ENCODE results near the gene CMPK1. TPM values are rescaled to one million over a fixed set of nuclear protein-coding genes. Genes with fewer than 3 reads are reported as not detected.

Gene CMPK1
- total and polyA plus RNA-seq, 2 of the 8 experiments (the other 6 are each of a cell fraction or from before 2014, with no cell fraction given): 6.0 to 36.9 TPM

DNA sequence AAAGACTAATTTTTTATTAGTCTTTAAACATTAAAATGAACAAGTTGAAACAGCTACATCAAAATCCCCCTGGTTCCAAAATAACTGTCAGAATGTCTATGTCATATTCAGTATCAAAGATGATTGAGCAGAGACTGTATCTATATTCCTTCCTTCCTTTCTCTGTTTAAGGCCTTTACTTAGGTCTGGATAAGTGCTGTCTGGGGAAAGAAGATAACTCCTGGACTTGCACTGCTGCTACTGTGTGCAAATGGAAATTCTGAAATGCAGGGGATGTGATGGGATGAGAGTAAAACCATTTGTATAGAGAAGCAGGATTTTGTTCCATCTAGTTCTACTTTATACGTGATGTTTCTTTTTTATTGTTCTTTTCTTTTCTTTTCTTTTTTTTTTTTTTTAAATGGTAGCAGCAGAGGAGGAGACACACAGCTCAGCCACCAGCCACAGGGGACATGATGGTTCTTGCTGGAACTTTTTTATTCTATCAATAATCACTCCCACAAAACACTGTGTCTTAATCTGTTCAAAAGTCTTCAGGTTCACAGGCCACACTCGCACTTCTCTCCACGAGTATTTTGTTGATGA, 48.9 kb downstream of the CMPK1 start:
- Histone ChIP-seq H3K79me1 (ENCODE audit: low read depth, low read length) (no peaks in the 10 kb centered on the region), H2BK5ac (ENCODE audit: low read depth, low read length) (no peak overlapping the region), H4K5ac (ENCODE audit: insufficient read length, low read depth, low read length) (no peak overlapping the region), H3K4me1 (replicated peaks in 1 of 4; ENCODE audit: control insufficient read depth in 3 of 4, insufficient read depth in 4 of 4, low read length in 3 of 4) (peaks cover 0 to 3% (median under 1%) of the 10 kb centered on the region in 4 experiments; a peak in 1 of 7 replicates), H3K9me3 (ENCODE audit: insufficient read depth in 2 of 2, low read depth in 1 of 2, low read length in 1 of 2) (no peaks in the 10 kb centered on the region), H4K8ac (ENCODE audit: extremely low read depth, insufficient read depth, low read length) (no peak overlapping the region), H2AFZ (ENCODE audit: low read length) (no peak overlapping the region), H3K36me3 (ENCODE audit: control insufficient read depth in 2 of 4, insufficient read depth in 4 of 4, low read length in 3 of 4) (no peaks in the 10 kb centered on the region), H3K18ac (ENCODE audit: extremely low read depth, low read length) (no peak overlapping the region), H4K20me1 (replicated peaks in 1 of 2; ENCODE audit: control insufficient read depth in 1 of 2, insufficient read depth in 2 of 2, low read length in 2 of 2) (no peaks in the 10 kb centered on the region), H2BK15ac (ENCODE audit: low read length) (no peak overlapping the region), H3K27me3 (replicated peaks in 1 of 4; ENCODE audit: control insufficient read depth in 3 of 4, extremely low read depth in 1 of 4, insufficient read depth in 3 of 4, low read length in 3 of 4) (no peaks in the 10 kb centered on the region), H2BK12ac (ENCODE audit: low read depth, low read length) (no peak overlapping the region), H3K23me2 (ENCODE audit: low read depth, low read length) (no peaks in the 10 kb centered on the region), H2AK5ac (ENCODE audit: low read depth, low read length) (no peak overlapping the region), H3K4me2 (ENCODE audit: insufficient read depth in 1 of 2, low read depth in 2 of 2, low read length in 2 of 2) (no peak overlapping the region), H4K91ac (replicated peaks; ENCODE audit: insufficient read length, low read length) (no peak overlapping the region), H3K9ac (replicated peaks in 1 of 4; ENCODE audit: extremely low read depth in 1 of 4, low read depth in 3 of 4, low read length in 3 of 4) (no peak overlapping the region), H3K4ac (replicated peaks; ENCODE audit: insufficient read length, low read depth, low read length) (no peak overlapping the region), H2BK20ac (ENCODE audit: low read length) (no peak overlapping the region), H2BK120ac (replicated peaks; ENCODE audit: low read depth, low read length) (no peak overlapping the region), H3K23ac (ENCODE audit: insufficient read length) (no peak overlapping the region), H3K27ac (ENCODE audit: low read depth, low read length) (no peak overlapping the region), H3K79me2 (ENCODE audit: control insufficient read depth in 1 of 2, insufficient read depth in 2 of 2, low read length in 2 of 2) (no peaks in the 10 kb centered on the region), H3K4me3 (ENCODE audit: extremely low read depth in 1 of 4, insufficient read depth in 2 of 4, low read depth in 3 of 4, low read length in 4 of 4) (no peak overlapping the region), H3K14ac (ENCODE audit: insufficient read length) (no peak overlapping the region), H3K56ac (replicated peaks; ENCODE audit: insufficient read length, low read depth, low read length) (no peak overlapping the region)
- DNase-seq (ENCODE audit: low read depth in 1 of 2, low spot score in 2 of 2): no peak
- WGBS, 2 experiments (ENCODE audit: extremely low coverage in 1 of 2, insufficient coverage in 1 of 2, insufficient read length in 1 of 2, insufficient replicate concordance in 2 of 2, low coverage in 1 of 2, low lambda C conversion rate in 2 of 2, missing lambda C conversion rate in 1 of 2): 86% methylated on average over 3 of the region's 3 CpGs; no CpG with 5 or more reads in 1 of the 2 experiments
- FAIRE-seq: no peak
- CTCF ChIA-PET (ENCODE audit: partially characterized antibody): interaction anchor here (0.6 to 1.6 kb wide), 4 partner anchors 14 to 374 kb away, joined by 3 to 4 read pairs (median 3); no protein-coding TSS in a partner anchor
- TF ChIP-seq FOSL1 (IDR thresholded peaks at IDR 0.05; ENCODE audit: insufficient read depth, low read depth, low read length) (no peak), JUN (IDR thresholded peaks at IDR 0.05; ENCODE audit: low read depth, low read length) (no peak), SP1 (IDR thresholded peaks at IDR 0.05; ENCODE audit: low read depth, low read length) (no peak), KDM5A (IDR thresholded peaks at IDR 0.05; ENCODE audit: low read length) (no peak), CHD2 (IDR thresholded peaks at IDR 0.05; ENCODE audit: low read length) (no peak), CEBPB (IDR thresholded peaks at IDR 0.05; ENCODE audit: low read depth, low read length) (no peak), POLR2A (IDR thresholded peaks at IDR 0.05; ENCODE audit: control extremely low read depth in 1 of 2, low read depth in 2 of 2, low read length in 2 of 2) (no peak)
- POLR2A ChIA-PET (ENCODE audit: partially characterized antibody): no interaction called here
